GM19397 (cell line): Measurements from ENCODE around the gene ZNF280D.

Experiments used
- ATAC-seq: cut with Tn5 transposase; IDR thresholded peaks from one replicate; pipeline ENCODE4 v1.9.1; 2021; ENCODE audit warnings: mild to moderate bottlenecking, moderate library complexity; ENCODE audit not compliant: unreplicated experiment

The ZNF280D gene

DNA sequence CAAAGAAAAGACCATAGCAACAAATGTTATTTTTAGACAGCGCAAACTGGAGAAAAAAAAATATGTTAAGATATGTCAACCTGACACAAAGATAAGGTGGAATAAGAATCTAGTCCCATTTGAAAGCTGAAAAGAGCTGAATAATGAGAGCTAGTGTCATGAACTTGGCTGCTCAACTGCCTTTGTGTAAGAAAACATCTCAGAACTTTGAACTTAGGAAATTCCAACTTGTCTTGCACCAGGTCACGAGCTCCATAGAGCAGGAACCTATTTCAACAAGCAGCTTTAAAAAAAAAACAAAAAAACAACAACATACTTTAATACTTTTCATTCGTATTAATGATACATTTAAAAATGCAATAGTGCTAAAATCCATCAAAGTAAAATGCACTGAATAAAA, 79.5 kb downstream of the ZNF280D start:
- no peak for ATAC-seq

DNA sequence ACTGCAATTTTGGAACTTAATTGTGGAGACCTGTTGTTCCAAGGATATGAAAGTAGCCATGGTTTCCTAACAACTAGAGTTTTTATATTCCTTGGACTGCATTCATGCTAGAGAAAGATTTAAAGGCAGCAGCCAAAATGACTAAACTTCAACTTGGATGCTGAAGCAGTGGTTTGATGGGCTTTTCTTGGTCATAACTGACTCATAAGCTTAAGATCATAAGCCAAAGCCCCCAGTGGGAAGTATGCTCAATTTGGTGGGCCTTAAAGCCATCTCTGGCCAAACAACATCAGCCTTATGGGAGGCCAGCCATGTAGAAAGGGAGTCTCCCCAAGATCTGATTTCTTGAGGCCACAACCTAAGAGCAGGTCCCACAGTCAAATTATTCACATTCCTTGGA, 80.2 kb downstream of the ZNF280D start:
- ATAC-seq, result no peak

DNA sequence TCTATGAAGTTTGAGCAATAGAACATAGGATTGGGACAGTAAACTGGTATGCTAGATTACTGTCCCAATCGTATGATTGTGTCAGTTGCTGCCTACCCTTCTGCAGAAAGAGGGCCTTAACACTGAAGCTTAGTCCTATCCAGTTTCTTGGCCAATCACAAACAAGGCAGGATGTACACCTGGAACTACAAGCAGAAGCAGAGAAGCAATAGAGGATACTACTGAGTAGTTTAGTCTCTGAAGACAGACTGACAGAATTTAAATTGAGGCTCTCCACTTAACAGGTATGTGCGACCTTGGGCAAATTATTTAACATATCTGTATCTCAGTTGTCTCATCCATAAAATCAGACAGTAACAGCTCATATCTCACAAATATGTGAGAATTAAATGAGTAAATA, 85.0 kb downstream of the ZNF280D start:
- ATAC-seq, result no peak

DNA sequence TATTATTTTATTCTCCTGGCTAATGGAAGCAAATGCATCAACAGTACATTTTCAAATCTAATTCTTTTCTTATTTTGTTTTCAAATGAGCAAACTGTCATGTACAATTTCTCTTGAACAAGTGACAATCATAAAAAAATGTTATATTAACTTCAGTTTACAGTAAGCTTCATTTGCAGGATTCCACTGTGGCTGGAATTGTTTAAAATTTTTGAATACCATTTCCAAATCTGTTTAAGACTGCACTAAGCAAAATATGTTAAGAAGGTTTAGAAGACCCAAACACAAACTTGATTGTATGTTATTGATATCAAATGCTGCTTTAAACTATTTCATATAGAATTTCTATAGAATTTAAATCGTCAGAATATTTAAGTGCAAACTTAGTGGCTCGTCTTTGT, 92.8 kb downstream of the ZNF280D start:
- ATAC-seq, result no peak

DNA sequence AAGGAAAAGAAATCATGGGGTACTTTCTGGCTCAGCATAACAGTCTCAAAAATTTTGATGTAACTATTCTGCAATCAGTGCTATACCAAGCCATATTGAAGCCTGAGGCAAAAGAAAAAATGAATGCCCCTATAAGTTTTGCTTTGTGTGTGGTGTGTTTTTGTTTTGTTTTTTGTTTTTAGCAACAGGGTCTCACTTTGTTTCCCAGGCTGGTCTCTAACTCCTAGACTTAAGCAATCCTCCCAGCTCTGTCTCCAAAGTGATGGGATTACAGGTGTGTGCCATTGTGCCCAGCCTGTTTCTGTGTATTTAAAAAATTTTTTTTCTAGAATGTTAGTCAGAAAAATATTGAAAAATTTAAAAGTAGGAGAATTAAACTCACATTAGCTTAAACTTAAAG, 93.2 kb downstream of the ZNF280D start:
- no peak for ATAC-seq

DNA sequence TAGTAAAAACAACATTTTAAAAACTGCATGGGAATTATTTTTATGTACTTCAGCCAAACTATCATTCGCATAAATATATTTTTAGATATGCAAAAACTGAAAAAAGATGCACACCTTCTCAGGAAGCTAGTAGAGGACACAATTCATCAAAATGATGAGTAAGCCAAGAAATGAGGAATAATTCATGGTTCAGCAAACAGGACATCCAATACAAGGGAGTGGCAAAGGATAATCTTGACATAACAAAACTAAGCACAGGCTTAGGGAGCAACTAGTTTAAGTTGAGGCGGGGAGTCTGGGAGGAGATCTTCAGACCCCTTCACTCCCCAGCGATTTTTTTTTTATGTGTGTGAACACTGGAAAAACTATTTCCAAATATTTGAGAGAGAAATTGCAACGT, 93.7 kb downstream of the ZNF280D start:
- no peak for ATAC-seq

DNA sequence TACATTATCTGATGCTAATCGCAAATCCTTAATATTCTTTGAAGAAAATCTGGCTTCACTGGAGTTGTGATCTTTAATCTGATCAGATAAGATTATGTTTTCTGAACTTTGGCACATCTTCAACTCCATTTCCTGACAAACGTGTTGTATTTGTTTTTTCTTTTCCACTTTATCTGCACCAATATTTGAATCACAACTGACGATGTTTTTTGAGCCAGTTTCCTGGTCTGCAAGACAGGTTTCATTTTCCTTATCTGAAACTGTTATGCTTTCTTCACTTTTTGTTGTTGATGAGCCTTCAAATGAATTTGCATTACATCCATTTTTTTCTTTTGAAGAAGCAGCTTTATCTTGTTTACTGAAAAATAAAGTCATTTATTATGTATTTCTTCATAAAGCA, 101.5 kb downstream of the ZNF280D start:
- ATAC-seq, result no peak

DNA sequence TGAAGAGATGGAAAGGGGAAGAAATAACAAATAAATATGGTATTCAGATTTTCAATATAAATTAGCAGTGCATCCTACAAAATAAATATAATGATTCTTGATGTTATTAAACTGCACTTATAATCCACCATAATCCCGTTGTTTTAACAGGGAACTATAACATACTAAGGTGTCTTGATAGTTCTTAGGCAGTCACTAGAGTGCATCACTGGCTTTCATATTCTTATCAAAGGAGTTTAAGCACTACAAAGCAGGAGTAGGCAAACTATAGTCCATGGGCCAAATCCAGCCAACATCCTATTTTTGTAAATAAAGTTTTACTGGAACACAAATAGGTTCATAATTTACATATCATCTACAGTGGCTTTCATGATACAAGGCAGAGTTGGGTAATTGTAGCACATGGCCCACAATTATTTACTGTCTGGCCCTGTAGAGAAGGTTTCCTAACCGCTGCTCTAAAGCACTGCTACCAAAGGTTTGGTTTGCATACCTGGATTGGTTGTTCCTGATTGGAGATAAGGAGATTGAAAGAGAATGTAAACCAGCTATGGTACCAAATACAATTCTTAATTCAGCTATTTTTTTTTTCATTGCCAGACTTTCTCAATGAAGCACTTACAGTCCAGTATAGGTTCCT, 104.3 kb downstream of the ZNF280D start:
- no peak for ATAC-seq

DNA sequence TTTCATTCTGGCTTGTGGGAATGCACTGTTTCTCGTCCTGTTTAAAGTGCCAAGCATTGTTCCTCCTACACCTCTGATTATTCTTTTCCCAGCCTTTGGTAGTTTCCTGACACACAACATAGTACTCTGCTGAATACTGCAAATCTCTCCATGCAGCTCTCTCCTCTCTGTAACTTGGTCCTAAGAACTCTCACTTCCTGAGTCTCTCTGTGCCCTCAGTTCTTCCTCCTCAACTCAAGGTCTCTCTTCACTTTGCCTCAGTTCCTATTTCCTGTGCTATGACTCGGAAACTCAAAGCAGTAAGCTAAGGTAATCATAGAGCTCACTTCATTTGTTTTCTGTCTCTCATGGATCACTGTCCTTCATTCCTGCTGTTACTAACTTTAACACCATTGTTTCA, 113.4 kb downstream of the ZNF280D start:
- no peak for ATAC-seq

DNA sequence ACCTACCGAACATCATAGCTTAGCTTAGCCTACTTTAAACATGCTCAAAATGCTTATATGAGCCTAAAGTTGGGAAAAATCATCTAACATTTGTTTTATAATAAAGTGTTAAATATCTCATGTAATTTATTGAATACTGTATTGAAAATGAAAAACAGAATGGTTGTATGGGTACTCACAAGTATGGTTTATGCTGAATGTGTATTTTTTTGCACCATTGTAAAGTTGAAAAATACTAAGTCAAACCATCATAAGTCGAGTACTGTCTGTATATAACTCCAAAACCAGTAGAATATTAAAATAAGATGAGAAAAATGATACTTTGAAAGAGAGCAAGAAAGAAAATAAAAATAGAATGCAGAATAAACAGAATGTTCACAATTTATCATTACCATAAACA, 115.7 kb downstream of the ZNF280D start:
- ATAC-seq, result no peak

DNA sequence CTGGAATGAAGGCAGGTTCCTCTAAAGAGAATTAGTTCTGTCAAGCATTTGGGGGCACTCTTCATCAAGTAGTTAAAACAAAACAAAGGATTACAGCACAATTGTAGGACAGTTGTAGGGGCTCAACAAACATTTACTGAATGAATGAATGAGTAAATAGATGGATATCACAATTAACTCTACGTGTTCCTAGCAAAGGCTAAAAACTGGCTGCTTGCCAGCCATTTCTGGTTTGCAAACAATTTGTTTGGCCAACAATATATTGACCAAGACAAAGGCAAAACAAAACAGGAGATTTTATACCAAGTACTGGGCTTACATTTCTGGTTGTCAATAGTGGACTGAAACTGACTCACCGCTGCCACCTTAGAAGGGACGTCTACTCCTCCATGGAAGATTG, 116.8 kb downstream of the ZNF280D start:
- no peak for ATAC-seq

DNA sequence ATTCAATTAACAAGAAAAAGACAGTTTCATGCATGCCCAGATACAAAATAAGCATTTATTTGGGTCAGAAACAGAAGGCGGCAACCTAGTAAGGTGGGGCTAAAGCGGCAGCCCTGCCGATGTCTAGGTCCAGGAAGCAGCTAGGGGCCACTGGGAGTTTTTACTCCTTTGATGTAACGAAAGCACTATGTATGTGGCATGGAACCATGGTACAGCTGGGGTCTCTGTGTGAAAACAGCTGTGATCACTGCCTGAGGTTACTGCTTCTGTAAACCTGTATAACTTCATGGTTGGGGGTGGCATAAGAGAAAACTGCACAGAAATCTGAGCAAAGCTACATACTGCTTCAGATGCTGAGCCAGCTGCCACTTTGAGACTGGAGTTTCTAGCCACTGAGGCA, 119.5 kb downstream of the ZNF280D start:
- ATAC-seq, result no peak

DNA sequence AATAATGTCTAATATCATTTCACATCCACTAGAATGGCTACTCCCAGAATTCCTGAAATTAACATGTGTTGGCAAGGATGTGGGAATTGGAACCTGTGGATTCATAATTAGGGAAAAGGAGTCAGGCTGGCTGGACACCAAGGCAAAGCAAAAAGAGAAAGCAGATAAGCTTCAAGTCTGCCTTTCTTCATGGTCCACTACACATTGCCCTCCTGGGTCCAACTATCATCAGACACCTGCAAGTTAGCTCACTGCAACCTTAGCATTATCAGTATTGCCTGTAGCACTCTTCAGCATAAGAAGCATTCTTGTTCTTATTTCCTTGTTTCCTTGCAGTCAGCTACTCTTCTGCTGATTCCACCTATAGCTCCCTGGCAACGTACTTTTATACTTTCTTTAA, 124.3 kb downstream of the ZNF280D start:
- ATAC-seq, result no peak

DNA sequence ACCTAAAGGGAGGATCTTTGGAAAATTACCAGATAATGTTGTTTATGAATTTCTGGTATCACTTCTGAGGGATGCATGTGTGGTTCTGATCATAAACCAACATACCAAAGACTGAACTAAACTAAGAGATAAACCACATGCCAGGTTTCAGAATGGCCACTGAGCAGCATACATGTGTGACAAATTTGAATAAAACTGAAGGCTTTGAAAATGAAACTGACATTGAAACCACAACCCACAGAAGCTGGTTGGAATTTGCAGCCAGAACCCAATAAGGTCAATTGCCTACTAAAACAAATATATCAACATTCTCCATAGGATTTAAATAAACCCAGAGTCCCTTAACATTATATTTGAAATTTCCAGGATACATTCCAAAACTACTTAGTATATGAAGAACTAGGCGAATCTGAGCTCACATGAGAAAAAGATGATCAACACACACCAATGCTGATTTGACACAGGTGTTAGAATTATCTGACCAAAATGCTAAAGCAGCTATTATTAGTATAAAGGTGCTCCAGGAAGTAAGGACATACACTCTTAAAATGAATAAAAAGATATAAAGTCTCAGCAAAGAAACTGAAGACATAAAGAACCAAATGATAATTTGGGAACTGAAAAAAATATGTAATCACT, 125.0 kb downstream of the ZNF280D start:
- ATAC-seq, result peak; percentile 92

DNA sequence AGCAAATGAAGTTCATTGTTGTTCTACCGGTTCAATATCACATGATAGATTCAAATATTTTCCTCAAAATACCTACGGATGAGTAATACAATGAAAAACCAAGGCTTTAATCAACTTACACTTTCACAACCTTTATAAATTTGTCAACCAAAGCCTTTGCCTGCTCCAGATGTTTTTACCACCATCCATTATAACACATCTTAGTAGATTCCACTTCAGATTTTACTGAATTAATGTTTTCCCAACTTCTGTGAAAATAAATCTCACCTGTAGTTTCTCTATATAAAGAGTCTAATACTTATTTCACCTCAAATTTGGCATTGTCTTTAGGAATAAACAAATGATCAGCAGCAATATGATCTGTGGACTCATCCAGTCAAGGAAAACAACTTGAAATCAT, 131.1 kb downstream of the ZNF280D start:
- ATAC-seq, result no peak

DNA sequence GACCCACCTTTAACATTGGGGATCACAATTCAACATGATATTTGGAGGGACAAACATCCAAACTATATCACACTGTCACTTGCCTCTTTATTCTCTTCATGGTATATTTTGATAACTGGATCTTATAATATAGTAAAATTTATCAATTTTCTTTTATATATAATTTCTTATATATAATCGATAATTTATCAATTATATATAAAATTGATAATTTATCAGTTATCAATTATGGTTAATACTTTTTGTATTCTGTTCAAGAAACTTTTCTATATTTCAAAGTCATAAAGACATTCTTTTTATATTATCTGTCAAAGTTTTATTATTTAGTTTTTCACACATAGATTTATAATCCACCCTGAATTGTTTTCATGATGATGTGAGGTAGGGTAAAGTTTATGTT, 132.9 kb downstream of the ZNF280D start:
- no peak for ATAC-seq

DNA sequence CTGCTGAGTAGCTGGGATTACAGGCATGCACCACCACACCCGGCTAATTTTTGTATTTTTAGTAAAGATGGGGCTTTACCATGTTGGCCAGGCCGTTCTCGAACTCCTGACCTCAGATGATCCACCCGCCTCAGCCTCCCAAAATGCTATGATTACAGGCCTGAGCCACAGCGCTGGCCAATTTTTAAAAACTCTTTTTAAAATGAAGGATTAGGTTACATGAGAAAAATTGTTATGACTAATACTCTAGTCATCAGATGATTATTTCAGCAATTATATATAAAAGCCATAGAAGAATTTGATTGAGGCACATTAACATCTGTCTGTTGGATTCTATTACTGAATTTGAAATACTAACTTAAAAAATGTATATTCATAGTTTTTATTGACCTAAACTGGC, 134.3 kb downstream of the ZNF280D start:
- ATAC-seq, result no peak

DNA sequence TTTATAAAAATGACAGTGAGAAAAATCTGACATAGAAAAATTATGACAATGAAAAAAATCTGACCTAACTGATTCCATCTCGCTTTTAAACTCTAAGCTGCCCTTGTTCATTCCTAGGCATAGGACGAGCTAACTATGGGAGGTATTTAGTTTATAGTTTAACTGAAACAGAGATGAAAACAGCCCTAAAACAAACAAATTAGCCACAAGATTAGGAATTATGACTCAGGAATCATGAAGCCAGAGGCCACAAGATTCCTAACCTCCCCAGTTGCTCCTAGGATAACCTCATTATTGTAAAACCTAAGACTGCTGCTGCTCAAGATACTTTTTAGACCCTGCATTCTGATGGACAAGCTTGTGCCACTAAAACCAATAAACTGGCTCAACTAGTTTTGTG, 145.6 kb downstream of the ZNF280D start:
- ATAC-seq, result no peak

DNA sequence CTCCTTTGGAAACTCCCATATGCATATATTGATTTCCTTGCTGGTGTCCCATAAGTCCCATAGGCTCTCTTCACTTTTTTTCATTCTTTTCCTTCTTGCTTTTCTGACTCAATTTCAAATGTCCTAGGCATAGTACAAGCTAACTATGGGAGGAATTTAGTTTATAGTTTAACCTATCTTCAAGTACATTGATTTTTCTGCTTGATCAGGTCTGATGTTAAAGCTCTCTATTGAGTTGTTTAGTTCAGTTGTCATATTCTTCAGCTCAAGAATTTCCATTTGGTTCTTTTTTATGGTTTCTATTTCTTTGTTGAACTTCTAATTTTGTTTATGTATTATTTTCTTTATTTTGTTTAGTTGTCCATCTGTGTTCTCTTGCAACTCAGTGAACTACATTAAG, 147.1 kb downstream of the ZNF280D start:
- no peak for ATAC-seq

DNA sequence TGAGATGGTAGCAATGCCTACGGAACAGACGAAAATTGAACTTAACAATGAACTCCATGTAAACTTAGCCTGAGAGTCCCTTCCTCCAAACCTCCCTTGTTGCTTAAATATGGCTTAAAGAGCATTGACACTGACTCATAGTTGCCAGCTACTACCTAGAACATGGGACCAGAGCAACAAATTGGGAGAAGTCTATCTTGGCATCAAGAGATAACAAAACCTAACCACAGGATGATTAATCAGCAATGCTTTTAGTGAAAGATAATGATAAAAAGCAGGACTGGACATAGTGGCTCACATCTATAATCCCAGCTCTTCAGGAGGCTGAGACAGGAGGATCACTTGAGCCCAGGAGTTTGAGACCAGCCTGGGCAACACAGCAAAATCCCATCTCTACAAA, 150.5 kb downstream of the ZNF280D start:
- ATAC-seq, result no peak
